GM12801 (cell line): ENCODE measurements around the gene GLP2R.

Source experiments
- TF ChIP-seq, protein P1 (sequence below): IDR thresholded peaks from one replicate; pipeline ENCODE4 v1.5.1; 2011; ENCODE audit warnings: control low read depth; ENCODE audit not compliant: insufficient read length; ENCODE audit errors: extremely low read depth

GLP2R gene

GRCh38 chr17:9824797-9825338 lies 856 bp upstream of the GLP2R start:
- TF ChIP-seq, protein P1, sequence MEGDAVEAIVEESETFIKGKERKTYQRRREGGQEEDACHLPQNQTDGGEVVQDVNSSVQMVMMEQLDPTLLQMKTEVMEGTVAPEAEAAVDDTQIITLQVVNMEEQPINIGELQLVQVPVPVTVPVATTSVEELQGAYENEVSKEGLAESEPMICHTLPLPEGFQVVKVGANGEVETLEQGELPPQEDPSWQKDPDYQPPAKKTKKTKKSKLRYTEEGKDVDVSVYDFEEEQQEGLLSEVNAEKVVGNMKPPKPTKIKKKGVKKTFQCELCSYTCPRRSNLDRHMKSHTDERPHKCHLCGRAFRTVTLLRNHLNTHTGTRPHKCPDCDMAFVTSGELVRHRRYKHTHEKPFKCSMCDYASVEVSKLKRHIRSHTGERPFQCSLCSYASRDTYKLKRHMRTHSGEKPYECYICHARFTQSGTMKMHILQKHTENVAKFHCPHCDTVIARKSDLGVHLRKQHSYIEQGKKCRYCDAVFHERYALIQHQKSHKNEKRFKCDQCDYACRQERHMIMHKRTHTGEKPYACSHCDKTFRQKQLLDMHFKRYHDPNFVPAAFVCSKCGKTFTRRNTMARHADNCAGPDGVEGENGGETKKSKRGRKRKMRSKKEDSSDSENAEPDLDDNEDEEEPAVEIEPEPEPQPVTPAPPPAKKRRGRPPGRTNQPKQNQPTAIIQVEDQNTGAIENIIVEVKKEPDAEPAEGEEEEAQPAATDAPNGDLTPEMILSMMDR: no peak

DNA sequence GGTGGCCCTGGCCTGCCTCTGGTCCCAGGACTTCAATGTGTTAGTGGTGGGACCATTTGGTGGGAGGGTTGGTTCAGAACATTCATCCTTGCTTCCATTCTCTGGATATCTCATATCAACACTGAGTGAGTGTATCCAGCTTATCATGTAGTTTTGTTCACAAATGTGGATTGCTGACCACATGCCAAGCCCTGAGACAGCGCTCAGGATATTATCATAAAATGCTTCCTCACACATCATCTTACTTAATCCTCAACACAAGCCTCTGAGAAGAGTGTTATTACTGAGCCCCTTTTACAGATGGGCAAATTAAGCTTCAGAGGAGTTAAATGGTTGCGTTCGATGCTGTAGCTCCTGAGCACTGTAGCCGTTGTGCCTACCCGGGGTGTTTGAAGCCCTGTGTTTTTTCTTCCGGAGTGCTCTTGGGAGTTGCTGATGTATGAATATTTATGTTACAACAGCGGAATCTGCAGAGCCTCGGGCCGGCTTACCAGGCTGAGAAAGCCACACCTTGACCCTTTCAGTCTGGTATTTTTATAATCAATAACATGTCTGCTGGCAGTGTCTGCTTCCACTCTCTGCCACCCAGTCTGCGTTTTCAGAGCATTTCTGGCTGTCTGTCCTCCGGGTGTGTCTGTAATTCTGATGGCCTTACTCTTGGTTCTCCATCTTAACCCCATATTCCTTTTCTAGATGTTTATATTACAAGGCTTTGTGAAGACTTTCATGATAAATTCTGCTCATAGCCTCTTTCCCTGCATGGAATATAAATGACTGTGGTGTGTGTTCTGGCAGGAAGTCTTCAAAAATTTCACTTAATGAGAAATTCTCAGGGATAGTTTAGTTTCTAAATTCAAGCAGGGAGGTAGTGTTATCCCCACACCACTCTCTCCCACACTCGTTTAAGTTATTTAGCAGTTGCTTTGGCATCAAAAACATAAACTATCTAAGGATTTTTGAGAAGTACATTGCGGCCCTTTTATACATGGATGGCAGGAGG lies 2.9 kb downstream of the GLP2R start:
- TF ChIP-seq, protein P1: no peak

GRCh38 chr17:9829343-9829742 lies 3.6 kb downstream of the GLP2R start:
- TF ChIP-seq, protein P1: no peak

DNA sequence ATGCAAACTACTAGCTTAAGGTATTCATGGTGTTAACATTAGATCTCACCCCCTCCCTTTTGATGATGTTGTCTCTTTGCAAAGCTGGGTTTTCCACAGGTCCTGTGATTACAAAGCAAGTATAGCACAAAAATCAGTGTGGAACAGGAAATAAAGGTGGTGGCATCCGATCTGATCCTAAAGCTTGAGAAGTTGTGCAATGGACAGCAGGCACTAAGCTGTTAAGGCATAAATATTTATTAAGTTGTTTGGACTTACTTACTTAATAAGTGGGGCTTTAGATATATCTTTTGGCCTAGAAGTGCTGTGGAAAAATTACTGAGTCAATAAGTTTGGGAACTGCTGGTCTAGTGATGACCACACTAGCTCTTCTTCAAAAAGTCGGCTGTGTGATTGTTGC lies 5.0 kb downstream of the GLP2R start:
- TF ChIP-seq, protein P1: no peak

GRCh38 chr17:9833922-9834321 lies 8.2 kb downstream of the GLP2R start:
- TF ChIP-seq, protein P1: no peak

GRCh38 chr17:9837551-9838471 lies 12.1 kb downstream of the GLP2R start:
- TF ChIP-seq, protein P1: no peak

DNA sequence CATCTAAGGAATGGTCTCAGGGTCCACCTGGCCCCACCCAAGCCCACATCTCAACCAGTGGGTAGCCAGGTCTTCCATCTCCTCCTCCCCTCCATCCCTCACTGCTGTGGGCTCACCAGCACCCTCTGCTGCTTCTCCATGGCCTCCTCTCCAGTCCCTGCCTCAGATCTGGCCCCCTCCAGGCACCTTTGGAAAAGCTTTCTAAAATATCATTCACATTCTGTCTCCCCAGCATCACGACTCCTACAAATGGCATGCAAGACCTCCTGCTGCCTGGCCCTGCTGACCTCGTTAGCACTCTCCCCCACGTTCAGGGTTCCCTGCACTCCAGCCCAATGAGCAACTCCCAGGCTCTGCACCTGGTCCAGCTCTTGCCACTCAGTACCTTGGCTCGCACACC lies 13.7 kb downstream of the GLP2R start:
- TF ChIP-seq, protein P1: no peak
